Measurements from ENCODE around the gene ACSF2.
A peak's percentile ranks its signal among the peaks of the same experiment; 100 is the strongest.
"Not testable (repeated sequence)": the region's sequence is repeated elsewhere in the genome, so short reads cannot be mapped to it uniquely, and the experiment has no call there.

ACSF2 gene, protein sequence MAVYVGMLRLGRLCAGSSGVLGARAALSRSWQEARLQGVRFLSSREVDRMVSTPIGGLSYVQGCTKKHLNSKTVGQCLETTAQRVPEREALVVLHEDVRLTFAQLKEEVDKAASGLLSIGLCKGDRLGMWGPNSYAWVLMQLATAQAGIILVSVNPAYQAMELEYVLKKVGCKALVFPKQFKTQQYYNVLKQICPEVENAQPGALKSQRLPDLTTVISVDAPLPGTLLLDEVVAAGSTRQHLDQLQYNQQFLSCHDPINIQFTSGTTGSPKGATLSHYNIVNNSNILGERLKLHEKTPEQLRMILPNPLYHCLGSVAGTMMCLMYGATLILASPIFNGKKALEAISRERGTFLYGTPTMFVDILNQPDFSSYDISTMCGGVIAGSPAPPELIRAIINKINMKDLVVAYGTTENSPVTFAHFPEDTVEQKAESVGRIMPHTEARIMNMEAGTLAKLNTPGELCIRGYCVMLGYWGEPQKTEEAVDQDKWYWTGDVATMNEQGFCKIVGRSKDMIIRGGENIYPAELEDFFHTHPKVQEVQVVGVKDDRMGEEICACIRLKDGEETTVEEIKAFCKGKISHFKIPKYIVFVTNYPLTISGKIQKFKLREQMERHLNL

DNA sequence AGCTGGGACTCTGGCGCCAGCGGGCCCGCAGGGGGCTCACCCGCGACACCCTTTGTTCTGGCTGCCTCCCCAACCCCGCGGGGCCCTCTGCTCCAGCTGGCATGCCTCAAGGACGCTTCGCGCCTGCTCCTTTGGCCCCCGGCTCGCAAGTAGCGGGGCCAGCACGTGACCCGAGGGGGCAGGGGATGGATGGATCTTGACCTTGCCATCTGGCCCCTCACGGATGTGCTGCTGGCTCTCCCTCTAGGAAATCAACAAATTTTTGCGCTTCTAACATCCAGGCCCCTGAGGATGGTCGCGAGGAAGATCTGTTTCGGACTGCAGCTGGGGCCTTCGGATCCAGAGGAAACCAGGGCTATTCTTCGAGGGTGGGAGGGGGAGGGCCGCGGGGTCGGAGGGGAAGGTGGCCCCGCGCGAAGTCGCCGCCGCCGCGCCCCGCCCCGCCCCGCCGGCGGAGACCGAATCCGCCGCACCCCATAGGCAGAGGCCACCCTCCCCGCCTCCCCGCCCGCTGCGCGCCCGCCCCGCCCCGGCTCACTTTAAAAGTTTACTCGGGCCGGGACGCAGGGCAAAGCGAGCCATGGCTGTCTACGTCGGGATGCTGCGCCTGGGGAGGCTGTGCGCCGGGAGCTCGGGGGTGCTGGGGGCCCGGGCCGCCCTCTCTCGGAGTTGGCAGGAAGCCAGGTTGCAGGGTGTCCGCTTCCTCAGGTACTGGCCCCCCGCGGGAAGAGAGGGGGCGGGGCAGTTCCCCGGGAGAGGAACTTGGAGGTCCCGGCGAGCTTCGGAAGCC lies at the start of gene ACSF2:
ACSF2 (plus strand) TSS at position 537 of the 790 bp plus-strand sequence; CDS start at position 581, 44 bp downstream.
- DNase-seq (ENCODE audit: low read depth, low spot score) = peak; percentile 49

DNA sequence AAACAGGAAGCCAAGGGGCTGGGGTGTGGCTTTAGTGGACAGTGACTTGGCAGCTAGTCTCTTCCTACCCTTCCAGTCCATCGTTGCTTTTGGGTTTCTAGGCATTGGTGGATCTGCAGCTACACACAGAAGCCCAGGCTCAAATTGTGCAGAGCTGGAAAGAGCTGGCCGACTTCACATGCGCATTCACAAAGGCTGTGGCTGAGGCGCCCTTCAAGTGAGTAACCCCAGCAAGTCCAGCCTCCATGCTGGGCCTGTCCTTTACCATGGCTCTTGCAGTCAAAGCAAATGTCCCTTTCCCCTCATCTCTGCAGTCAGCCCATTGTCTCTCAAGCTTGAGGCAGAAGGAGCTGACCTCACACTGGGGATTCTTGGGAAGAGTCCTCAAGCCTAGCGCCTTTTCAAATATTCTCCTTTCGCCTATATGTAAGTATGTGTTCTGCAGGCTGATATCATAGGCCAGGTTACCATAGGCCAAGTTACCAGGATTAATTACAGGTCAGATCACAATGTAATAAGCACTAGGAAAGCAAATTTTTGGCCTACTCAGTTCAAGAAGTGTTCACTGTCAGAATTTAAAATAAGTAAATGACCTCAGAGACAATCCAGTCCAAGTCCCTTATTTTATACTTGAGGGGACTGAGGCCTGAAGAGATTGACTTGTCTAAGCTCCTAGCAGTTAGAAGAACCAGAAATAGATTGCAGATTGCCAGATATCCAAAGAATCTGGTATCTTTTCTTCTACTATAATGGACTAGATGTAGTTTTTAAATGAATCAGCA lies 46.5 kb upstream of the ACSF2 start:
- DNase-seq (ENCODE audit: low read depth, low spot score) = no peak

DNA sequence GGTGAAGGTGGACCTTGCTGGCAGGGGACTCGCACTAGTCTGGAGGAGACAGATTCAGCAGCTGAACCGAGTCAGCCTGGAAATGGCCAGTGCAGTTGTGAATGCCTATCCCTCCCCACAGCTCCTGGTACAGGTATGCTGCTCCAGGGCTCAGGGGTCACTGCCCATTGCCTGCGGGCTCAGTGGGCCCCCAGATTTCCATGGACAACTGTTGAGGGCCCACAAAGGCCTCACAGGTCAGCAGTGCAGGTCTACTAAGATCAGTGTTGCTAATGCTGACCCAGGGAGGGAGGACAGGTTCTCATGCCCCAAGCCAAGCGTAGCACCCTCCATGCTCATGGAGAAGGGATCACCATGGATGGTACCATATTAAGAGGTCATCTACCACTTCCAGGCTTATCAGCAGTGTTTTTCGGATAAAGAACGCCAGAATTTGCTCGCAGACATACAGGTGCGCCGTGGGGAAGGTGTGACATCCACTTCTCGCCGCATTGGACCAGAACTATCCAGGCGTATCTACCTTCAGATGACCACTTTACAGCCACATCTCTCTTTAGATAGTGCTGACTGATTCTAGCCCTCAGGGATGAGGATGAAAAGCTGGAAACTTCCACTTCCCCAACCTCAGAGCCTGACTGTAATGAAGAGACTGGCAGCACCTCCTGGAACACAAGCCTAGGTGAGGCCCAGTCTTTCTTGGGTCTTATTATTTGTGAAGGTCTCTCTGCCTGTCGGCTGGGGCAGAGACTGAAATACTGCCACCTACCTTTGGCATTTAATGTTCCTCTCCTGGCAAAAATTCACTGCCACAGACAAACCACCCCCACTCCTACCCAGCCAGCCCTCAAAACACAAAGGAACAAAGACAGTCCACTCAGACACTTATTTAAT lies 45.4 kb upstream of the ACSF2 start:
- DNase-seq (ENCODE audit: low read depth, low spot score) = no peak

DNA sequence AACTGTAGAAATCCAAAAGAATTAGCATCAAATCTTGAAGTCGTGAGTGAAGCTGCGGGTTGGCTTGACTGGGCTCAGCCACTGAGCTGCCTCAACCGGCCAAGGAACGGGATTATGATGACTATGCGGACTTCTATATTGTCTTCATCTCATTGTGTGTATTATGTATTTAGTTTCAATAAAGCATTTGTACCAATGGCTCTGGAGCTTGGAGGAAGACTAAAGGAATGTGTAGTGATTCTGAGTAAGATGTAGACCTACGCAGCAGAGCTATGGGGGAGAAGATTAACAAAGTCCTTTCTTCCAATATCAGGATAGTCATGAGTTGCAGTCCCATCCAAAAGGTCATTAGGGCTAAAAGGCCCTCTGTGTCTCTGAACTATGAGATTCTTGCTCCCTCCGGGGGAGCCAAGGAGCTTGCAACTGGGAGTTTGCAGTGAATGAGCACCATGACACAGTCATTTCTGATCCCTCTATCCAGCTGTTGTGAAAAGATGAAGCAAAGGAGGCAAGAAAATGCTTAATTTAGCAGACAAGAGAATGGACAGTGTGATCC lies 44.7 kb upstream of the ACSF2 start:
- no peak for DNase-seq (ENCODE audit: low read depth, low spot score)

DNA sequence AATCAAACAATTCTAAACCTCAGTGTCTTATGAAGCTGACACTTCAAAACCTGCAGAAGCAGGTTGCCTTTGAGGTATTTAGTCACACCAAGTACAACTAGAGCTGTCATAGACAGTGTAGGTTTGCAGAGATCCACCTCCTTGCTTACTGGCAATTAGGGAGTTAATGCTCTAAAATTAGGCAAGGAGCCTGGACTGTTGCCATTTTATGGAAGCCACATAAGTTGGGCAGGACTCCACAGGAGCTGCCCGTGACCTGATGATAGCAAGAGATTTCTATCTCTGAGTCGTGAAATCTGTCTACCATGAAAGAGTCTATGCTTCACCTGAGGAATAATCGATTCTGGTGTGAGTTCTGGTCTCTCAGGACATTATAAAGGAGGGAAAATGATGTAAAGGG lies 44.1 kb upstream of the ACSF2 start:
- no peak for DNase-seq (ENCODE audit: low read depth, low spot score)

DNA sequence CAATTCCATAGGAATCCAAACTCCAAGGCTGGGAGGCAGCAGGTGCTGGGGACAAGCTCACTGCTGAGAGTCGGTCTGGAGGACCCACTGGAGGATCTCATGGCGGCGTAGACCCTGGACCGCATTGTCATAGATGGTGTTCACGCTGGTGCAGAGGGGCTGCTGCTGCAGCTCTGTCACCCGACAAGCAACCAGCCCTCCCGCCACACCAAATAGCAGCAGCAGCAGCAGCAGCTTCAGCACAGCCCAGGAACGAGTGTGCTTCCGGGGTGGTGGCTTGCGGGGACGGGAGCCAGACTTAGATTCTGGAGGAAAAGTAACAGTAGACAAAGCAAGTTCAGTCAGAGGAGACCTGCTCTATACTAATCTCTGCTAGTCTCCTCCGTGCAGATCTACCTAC lies 43.1 kb upstream of the ACSF2 start:
- DNase-seq (ENCODE audit: low read depth, low spot score) = no peak

DNA sequence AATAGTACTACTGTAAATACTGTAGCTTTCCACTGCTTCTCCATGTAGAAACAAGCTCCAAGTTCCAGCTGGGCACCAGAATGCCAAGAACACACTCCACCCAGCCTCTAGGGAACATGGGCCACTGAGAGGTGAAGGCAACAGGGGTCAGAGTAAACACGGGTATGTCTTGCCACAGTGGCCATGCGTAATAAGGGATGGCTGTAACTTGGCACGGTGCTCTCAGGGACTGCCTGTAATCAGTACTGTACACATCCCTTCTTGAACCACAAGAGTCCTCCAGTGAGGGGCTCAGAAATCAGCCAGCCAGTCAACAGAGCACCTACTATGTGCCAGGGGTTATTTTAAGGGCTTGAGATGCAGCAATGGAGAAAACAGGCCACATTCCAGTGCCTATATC lies 39.5 kb upstream of the ACSF2 start:
- DNase-seq (ENCODE audit: low read depth, low spot score) = no peak

DNA sequence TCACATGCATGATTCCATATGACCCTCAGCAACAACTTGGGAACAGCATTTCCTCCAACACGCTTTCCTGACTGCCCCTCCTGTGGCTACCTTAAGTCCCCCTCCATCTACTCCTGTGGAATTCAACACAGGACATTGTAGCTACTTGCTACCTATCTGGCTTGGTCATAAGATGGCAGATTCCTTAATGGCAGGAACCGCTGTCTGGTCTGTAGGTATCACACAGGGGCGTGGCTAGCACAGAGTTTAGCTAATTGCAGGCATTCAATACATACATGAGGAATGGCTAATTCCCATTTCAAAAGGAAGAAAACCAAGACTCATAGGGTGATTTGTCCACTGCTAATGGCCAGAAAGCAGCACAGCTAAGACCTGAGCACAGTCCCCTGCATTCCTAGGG lies 37.3 kb upstream of the ACSF2 start:
- DNase-seq (ENCODE audit: low read depth, low spot score) = no peak

DNA sequence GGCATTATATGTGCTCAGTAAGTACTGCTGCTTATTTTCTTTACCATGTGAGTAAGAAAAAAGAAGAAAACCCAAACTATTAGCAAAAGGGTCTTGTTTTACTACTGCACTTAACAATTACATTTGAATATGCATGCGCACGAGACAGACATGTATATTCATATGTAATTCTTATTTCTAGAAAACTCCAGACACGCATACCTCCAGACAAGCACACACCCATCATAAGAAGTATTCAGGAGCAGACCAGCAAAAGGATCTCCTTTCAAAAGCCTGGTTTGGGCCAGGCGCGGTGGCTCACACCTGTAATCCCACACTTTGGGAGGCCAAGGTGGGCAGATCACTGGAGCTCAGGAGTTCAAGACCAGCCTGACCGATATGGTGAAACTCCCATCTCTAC lies 36.5 kb upstream of the ACSF2 start:
- no peak for DNase-seq (ENCODE audit: low read depth, low spot score)

DNA sequence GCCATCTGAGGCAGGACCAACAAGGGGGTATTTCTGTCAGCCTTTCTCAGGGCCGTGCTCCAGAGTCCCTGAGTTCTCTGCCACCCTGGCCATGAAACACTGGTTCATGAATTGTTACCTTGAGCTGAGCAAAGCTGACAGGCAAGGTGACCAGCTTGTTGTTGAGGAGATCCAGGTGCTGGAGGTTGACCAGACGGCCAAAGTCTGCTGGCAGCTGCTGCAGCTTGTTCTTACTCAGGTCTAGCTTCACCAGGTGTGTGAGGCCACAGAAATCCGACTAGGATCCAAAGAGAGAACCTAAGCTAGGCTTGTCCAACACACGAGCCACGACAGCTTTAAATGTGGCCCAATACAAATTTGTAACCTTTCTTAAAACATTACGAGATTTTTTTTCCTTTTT lies 33.4 kb upstream of the ACSF2 start:
- no peak for DNase-seq (ENCODE audit: low read depth, low spot score)

DNA sequence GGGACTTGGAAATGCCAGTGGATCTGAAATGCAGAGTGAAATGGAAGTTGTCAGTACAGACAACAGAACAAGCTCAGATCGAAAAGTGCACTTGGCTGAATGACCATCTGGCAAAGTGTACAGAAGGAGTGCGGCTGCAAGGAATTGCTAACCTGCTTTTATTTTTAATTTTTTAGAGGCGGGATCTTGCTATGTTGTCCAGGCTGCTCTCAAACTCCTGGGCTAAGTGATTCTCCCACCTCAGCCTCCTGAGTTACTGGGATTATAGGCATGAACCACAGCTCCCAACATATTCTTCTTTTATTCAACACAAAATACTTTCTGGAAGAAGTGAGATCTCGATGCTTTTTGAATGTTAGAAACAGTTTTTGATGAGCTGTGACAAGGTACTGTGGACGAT lies 32.3 kb upstream of the ACSF2 start:
- no peak for DNase-seq (ENCODE audit: low read depth, low spot score)

DNA sequence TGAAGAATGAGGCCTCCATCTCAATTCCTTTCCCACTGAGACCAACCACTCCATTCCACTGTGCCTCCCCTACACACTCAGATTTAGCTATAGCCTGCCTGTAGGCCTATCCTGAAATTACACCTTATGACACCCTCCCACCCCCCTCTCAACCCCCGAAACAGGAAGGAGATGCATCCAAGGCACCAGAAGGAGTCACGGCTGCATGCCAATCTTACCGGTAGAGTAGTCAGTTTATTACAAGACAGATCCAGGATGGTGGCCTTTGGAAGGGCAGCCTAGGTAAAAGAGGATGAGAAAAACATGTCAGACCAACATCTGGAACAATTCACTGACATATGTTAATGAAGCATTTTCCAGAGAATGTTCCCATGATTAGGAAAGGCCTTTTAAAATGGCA lies 31.3 kb upstream of the ACSF2 start:
- no peak for DNase-seq (ENCODE audit: low read depth, low spot score)

DNA sequence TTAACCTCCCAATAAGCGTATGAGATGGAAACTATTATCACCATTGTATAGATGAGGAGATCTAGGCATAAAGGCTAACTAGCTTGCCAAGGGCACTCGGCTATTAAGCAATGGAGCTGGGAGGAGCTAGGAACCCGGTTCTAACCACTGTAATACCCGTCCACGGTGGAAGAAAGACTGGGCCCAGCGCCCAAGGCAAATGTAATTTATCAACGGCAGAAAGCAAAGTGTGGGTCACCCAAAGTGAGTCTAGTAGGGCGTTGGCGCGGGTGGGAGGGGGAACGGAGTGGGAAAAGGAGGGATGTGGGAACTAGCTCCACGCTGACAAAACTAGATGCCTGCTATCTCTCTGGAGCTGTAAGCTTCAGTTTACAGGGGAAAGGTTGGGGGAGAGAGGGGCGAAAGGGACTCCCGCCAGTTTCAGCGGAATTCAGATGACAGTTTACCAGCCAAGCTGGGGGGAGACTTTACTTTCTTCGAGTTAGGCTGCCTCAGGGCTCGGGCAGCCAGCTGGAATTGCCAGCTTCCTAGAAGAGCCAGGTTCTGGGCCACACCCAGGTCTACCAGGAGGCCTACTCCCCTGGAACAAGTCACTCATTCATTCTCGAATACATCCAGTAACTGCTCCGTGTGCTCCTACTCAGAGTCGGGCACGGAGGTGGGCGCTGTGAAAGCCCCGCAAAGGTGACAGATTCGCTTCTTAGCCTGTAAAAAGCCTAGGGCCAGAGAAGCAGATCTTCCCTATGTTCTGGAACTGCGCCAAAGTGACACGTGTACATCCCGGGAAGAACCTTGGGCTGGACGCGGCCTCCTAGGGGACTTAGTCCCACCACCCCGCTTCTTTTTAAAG lies 29.5 kb upstream of the ACSF2 start:
- peak; percentile 6 for DNase-seq (ENCODE audit: low read depth, low spot score)

DNA sequence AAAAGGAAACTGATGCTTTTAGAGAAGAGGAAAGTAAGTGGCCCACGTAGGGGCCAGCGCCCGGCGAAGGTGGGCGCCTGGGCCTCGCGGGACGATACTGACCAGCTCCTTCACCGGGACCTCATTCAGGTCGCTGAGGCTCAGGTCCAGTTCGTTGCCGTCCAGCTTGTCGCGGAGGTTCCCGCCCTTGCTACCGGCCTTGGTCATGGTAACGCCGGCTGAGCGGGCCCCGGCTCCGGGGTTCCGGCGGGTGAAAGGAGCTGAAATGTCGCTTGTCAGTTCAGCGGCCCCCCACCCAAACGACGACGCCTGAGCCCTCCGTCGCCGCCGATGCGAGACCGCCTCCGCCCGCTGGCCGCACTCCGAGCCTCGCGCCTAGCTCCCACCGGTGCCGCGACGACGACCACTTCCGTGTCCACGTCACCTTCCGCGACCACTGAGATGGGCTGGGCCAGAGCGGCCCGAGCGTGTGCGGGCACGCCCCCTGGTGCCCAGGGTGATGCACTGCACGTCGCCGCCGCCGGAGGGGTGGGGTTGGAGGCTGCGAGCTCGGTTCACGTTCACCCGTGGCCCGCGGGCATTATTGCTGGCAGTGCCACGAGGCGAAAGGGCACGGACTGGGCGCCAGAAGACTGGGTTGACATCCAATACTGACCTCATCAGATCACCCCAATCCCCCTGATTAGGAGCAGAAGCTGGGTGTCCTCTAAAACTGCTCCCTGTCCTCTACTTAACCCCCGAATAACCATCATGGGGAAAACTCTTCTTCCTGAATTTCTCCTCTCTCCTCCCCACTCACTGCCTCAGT lies 28.7 kb upstream of the ACSF2 start, which contains the start of gene LRRC59:
LRRC59 (minus strand) TSS at position 413 of the 808 bp plus-strand sequence; CDS start at position 207, 206 bp downstream.
- DNase-seq (ENCODE audit: low read depth, low spot score) = peak; percentile 86

DNA sequence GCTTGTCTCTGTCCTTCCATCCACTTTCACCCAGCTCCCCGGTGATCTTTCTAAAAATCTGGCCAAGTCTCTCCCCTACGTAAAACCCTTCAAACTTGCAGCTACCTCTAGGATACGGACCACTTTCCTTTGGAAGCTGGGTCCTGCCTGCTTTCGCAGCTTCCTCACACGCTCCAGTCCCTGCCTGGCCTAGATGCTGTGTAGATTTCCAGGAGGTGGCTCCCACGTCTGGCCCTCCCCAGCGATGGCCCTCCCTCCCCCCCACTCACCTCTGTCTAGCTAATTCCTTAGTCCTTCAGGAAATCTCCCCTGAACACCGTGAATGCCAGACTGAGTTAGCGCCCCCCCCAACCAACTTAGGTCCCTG lies 28.1 kb upstream of the ACSF2 start:
- no peak for DNase-seq (ENCODE audit: low read depth, low spot score)

DNA sequence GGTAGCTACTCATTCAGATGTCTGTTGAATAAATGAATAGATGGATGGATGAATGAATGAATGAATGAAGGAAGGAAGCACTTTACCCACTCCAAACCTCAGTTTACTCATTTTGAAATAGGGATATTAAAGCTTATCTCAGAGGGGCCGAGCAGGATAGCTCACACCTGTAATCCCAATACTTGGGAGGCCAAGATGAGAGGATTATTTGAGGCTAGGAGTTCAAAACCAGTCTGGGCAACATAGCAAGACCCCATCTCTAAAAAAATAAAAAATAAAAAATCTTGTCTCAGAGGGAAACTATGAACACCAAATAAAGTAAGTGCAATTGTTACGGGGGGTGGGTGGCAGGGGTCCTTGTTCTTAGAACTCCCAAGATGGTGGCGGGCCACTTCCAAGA lies 27.3 kb upstream of the ACSF2 start:
- not testable (repeated sequence) for DNase-seq (ENCODE audit: low read depth, low spot score)

DNA sequence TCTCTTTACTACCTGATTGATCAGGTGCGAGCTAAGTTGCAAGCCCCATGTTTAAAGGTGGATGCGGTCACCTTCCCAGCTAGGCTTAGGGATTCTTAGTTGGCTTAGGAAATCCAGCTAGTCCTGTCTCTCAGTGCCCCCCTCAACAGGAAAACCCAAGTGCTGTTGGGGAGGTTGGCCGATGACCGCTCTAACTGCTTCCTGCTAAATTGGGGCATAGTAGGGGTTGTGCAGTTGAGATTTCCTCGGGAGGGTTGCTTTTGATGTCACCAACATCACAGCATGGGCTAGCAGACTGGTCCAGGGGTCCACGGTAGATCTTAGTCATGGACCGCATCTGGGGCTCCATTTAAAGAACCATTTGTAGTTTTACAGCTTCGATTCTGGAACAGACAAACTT lies 26.4 kb upstream of the ACSF2 start:
- DNase-seq (ENCODE audit: low read depth, low spot score) = not testable (repeated sequence)

DNA sequence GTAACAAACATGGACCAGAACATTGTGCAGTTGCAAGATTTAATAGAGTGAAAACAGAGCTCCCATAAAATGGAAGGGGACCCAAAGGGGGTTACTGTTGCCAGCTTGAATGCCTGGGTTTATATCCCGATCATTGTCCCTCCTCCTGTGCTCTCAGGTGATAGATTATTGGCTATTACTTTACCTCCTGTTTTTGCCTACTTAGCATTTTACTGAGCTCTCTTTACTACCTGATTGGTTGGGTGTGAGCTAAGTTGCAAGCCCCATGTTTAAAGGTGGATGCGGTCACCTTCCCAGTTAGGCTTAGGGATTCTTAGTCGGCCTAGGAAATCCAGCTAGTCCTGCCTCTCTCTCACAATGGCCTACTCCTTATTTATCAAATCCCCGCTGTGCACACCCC lies 20.7 kb upstream of the ACSF2 start:
- DNase-seq (ENCODE audit: low read depth, low spot score) = not testable (repeated sequence)

DNA sequence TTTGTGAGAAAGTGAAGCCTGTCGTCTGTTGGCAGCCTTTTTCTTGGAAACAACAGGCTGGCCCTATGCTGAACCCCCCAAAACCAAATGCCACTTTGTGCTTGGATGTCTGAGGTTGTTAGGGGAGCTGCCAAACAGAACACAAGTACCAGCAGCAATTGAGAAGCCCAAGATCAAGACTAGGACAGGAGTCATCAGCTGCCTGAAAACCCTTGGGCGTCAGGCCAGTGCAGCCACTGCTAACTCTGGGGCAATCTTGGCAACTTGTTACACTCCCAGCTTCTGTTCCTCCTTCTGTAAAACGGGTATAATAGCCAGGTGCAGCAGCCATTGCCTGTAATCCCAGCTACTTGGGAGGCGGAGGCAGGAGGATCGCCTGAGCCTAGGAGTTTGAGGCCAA lies 19.4 kb upstream of the ACSF2 start:
- no peak for DNase-seq (ENCODE audit: low read depth, low spot score)

Measured in activated CD4-positive, CD25-positive, alpha-beta regulatory T cell treated with anti-CD3 and anti-CD28 coated beads, Interleukin-2, amount 50 U/mL, for 16 hours (primary cell).